GM19397 (cell line): ENCODE data around the gene CDCP1.
"Not testable (repeated sequence)": the region's sequence is repeated elsewhere in the genome, so short reads cannot be mapped to it uniquely, and the experiment has no call there.

Experiments
- ATAC-seq: cut with Tn5 transposase; IDR thresholded peaks from one replicate; pipeline ENCODE4 v1.9.1; 2021; ENCODE audit warnings: mild to moderate bottlenecking, moderate library complexity; ENCODE audit not compliant: unreplicated experiment

The CDCP1 gene

DNA sequence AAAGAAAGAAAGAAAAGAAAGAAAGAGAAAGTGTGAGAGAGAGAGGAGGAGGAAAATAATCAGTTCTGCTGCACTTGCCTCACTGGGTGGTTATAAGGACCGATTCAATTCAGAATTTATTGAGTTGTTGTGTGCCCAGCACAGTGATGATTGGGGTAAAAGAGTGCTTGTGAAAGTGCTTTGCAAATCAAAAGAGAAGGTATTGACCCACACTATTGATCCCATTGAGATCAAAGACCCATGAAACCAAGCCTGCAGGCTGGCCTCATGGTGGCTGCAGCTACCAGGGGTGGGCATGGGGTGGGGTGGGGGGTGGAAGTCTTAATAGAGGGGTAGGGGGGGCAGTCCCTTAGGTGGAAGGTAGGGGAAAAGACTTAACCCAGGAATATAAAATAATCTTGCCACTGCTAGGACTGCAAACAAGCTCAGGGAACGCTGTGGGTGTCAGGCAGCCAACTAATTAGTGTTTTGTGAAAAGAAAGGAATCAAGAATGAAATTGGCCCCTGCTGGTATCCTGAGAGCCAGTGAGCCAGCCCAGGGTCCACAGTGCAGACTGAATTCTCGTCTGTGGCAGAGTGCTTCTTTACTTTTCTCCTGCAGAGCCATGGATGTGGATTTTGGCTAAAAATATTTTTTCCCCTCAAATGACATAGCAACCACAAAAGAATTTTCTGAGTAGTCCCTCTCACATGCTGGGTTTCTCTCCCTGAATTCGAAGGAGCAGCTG is 85.8 kb downstream of the CDCP1 start:
- ATAC-seq = no peak

DNA sequence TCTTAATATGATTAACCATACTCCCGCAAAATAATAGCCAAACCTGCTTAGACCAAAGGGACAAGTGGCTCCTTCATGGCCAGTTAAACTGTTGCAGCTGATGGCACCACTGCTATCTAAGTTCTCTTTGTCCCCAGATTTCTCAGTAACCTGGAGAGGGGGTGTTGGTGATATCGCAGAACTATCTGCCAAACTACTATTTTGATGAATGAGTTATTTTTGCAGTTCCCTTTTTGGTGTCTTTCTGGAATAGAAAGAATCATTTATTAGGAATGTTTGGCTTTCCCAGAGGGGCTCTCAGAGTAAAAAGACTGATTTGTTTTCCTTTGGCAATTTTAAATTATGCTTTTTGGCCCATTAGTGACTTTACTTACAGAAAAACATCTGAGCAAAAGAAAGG is 87.0 kb downstream of the CDCP1 start:
- no peak for ATAC-seq

DNA sequence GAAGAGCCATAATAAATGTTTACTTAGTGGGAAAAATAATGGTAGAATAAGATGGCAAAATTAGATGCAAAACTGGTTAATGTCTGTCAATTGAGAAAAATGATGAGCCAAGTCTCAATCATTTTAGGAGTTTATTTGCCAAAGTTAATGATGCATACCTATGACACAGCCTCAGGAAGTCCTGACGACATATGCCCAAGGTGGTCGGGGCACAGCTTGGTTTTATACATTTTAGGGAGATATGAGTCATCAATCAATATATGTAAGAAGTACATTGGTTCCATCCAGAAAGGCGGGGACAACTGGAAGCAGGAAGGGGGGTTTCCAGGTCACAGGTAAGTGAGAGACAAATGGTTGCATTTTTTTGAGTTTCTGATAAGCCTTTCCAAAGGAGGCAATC is 88.6 kb downstream of the CDCP1 start:
- ATAC-seq = no peak

DNA sequence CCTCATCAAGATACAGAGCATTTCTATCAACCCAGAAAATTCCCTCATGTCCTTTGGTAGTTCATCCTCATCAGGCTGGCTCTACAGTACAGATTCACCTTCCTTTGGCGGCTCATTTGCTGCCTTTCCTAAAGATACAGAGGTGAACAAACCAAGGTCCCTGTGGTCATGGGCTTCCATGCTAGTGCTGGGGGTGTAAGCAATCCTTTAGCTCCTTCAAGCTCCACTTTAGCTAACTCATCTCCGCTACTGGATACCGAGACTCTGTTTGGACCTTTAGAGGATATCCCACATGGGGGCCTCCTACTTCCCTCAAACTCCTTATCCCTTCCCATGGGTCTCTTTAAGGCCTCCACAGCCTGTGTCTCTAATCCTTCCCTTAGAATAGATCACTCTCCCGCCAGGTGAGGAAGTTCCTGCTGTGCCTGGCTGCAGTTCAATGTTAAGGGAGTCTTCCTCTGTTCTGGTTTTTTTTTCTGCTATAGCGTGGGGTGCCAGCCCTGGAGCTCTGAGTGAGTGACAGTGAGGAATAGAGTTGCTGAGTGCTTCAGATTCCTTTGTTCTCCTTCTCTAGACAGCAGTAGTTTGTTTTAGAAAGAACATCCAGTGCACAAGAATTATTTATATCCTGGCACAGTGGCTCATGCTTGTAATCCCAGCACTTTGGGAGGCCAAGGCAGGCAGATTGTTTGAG is 89.4 kb downstream of the CDCP1 start:
- no peak for ATAC-seq

DNA sequence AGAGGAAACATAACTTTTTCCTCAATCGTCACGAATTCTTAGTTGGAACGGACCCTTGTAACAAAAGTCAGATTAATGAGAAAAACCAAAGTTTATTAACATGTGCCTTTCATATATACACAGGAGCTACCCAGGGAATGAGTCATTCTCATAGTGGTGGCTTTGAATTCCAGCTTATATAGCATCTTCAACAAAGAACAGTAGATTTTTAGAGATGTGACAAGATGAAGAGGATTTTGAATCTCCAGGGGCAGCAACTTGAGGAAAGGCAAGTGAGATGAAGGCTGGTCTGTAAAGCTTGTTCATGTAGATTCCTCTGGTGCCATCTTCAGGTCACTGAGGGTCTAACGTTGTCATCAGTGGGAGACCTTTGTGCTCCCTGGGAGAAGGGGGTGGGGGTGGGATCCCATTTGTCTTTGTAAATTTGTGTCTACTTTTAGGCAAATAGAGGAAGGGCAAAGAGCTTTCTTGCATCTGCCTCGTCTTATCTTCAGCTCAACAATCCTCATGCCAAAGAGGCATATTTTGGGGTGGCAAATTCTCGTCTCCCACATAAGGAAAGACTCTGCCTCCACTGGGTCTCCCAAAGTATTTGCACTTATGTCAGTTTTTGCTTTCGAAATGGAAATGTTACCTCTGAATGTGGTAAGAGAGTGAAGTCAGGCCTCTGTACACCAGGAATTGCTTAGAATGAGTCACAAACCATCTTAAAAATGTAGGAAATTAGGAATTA is 90.6 kb downstream of the CDCP1 start:
- ATAC-seq = no peak

DNA sequence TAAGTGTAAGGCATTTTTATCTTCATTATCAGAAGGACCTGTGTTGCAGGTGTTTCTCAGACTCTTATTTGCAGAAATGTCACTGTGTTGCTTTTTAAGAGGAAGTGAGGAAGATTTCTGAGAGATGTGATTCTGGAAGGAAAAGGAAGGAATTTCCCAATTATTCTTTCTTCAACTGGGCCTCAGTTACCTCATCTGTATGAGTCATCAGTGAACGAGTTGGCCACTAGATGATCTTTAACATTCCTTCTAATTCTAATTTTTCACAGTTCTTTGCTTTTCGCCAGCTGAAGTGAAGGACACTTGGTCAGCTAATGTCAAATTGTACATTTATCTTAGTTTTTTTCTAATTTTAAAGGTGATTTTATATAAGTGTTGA is 91.2 kb downstream of the CDCP1 start:
- no peak for ATAC-seq

DNA sequence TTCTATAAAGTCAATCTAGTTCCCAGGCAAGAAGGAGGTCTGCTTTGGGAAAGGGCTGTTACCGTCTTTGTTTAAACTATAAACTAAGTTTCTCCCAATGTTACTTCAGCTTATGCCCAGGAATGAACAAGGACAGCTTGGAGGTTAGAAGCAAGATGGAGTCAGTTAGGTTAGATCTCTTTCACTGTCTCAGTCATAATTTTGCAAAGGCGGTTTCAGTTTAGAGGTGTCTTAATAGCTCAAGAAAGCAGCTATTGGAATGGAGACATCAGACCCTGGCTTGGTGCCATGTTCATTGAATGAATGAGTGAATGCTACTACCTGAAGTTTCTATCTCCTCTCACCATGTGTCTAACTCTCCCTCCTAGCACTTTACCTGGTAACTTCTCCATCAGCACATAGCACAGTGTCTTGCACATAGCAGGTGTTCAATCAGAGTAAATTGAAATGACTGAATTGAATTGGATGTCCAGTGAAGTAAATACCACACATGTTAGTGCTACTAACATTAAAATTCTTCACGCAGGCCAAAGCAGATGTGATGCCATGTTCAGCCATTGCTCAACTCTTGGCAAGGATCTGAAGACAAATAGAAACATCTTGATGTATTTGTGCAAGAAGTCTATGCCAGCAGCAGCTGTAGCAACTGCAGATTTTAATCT is 91.9 kb downstream of the CDCP1 start:
- no peak for ATAC-seq

DNA sequence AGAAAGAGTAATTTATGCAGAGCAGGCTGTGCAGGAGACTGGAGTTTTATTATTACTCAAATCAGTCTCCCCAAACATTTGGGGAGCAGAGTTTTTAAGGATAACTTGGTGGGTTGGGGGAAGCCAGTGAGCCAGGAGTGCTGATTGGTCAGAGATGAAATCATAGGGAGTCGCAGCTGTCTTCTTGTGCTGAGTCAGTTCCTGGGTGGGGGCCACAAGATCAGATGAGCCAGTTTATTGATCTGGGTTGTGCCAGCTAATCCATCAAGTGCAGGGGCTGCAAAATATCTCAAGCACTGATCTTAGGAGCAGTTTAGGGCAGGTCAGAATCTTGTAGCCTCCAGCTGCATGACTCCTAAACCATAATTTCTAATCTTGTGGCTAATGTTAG is 92.4 kb downstream of the CDCP1 start:
- ATAC-seq = not testable (repeated sequence)

DNA sequence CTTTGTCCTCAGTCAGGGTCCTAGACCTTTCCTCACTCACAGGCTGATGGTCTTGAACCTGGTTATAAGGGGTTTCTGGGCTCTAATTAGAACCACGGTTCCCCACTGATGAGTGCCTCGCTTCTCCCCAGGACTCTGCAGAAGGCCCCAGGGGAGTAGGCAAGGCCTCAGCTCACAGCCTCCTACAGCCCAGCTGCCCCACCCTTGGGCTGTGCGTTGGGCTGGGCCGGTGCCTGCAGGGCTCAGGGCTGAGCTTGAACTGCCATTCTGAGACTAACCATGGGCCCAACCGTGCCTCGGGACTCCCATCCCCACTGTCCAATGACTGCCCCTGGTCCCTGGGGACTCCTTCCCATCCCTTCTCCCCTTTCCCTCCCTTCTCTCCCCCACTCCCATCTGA is 94.5 kb downstream of the CDCP1 start:
- ATAC-seq = no peak

DNA sequence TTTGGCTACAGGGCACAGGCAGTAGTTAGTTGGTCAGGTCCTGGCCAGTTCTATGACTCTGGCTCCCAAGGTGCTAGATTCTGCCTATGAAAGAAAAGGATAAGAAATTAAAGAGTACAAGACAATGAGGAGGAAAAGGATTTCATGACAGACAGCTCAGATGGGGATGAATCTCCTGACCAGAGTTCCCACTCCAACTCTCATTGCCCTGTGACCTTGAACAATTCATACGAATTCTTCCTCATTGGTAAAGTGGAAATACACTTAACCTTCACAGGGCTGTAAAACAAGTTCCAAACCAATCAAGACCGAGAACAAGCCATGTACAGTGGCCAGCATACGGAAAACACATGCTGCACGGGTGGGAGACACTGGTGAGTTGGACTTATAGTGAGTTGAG is 96.4 kb downstream of the CDCP1 start:
- no peak for ATAC-seq

DNA sequence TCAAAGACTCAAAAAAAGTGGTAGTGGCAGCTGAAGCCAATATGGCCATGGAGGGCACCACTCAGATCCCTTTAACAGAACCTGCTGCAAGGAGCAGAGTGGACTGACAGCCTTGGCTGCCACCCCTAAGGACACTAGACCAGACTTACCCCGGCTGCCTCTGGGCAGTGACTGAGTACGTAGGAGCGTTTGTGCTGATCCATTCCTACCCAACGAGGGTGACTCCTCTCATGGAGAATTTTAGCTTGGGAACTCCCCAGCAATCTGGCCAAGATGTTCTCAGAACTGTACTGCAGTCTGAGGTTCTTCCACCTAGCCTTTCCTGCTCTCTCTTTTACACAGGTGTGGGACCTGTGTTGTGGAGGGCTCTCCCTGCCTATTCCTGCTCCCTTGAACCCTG is 97.9 kb downstream of the CDCP1 start:
- ATAC-seq = no peak

DNA sequence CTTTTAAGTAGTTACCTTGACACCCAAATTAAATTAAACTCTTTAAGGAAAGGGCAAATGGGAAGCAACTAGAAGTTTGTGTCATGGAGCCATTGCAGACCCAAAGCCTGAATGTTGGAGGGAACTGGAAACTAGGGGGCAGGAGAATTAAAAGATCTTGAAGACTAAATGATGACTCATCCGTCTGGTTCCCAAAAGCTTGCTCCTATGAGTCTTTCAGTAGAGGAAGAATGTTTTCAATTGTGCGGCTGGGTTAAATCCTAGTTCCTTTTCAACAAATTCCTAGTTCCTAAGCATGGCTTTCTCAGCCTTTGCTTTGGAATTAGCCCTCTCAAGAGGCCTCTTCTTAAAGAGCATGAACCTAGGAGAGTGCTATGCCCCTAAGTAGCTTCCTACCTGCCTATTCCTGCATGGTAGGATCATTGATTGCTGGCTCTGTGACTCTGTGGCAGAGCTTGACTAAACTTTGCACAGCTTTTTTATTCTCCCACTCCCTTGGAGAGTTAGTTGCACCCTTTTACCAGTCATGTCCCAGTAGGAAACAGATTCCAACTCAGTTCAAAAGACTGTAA is 102.4 kb downstream of the CDCP1 start:
- no peak for ATAC-seq

DNA sequence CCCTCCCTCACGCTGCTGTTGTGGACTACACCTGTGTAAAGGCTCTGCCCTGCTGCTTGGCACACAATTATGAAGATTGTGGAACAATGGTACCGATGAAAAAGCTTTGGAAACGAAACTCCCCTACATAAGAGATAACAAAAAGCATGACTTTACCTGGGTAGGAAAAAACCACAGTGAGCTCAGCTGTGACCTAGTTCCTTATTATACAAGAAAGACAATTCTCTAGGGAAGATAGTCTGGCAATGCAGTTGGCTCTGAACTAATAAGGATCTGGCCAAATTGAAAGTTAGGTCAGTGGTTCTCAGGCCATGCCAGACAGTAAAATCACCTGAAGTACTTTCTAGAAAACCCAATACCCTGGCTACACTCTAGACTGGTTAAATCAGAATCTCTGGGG is 104.0 kb downstream of the CDCP1 start:
- no peak for ATAC-seq

DNA sequence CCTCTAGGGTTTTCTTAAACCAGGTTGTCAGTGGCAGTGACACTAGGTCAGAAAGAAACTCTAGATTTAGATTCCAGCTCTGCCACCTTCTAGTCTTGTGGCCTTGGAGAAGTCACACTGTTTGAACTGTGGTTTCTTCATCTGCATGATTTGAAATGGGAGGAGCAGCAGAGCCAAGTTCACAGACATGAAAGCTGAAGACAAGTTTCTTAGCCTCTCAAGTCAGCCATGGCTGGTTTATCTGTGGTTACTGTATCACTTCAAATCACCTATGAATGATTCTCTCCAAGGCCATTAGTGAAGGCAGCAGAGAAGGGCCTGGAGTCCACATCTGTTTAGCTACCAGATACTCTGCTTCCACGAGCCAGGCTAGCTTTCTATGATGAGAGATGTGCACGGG is 104.5 kb downstream of the CDCP1 start:
- no peak for ATAC-seq

DNA sequence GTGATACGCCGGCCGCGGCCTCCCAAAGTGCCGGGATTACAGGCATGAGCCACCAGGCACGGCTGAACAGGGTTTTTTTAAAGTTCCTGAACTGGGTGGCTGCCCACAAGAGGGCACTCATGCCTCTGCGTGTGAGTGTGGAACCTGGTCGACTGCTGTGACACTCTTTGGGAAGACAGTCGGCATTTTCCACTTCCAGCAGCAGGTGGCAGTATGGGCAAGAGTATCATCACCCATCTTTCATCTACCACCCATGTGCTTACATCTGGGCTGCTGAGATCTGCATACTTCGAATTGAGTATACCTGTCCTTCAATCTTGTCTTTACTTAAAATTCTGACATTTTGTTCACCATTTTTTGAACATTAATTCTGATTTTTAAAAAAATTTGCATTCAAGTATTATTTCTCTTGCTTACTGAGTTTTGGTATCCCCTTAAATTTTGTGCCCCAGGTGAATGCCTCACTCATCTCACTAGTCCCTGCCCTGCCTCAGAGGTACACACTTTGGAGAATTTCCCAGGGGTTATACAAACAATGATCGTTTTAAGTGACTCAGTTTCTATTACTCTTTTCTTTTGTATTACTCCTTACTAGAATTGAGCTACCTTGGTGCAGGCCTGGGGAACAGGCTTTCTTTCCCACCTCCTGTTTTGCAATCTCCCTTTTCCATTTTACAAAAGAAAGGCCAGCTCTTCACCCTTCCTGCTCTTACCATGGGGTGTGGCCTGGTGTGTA is 108.3 kb downstream of the CDCP1 start:
- peak; percentile 62 for ATAC-seq

DNA sequence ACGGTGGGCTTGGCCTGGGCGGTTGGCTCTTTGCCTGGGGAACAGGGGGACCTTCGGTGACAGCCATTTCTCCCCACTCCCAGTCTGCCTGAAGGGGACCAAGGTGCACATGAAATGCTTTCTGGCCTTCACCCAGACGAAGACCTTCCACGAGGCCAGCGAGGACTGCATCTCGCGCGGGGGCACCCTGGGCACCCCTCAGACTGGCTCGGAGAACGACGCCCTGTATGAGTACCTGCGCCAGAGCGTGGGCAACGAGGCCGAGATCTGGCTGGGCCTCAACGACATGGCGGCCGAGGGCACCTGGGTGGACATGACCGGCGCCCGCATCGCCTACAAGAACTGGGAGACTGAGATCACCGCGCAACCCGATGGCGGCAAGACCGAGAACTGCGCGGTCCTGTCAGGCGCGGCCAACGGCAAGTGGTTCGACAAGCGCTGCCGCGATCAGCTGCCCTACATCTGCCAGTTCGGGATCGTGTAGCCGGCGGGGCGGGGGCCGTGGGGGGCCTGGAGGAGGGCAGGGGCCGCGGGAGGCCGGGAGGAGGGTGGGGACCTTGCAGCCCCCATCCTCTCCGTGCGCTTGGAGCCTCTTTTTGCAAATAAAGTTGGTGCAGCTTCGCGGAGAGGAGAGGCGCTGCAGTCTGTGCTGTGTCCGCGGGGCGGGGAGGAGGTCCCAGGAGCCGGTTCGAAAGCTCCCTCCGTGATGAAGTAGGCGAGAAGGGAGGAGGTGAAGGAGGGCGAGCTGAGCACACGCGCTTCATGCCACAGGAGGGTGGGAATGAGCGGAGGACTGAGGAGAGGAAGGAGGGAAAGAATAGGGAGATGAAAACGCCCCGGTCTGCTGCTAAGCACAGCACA is 110.5 kb downstream of the CDCP1 start:
- no peak for ATAC-seq

DNA sequence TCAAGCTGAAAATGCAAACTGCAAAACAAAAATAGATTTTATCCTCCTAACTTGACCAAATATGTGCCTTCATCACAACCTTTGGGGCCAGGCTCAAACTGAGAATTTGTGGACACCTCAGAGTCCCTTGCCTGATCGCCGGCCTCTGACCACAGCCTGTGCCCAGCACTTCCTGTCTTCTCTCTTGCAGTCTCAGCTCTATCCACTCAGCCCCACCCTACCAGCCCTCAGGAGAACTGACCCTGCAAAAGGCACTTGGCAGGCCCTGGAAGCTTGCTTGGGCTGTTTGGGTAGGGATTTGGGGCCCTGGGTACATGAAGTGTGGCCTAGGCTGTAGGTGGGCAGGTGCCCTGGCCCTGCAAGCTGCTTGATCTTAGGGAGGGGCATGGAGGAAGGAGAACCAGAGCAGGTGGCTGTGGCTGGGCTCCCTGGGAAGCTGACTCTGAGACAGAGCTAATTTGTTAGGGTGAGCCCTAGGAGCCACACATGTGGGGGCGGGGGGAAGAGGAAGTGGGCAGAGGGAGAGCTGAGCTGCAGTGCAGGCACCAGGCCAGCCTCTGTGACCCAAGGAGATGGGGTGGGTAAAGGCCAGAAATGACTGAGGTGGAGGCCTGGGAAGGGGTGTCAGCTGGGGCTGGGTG is 111.4 kb downstream of the CDCP1 start:
- ATAC-seq = no peak

DNA sequence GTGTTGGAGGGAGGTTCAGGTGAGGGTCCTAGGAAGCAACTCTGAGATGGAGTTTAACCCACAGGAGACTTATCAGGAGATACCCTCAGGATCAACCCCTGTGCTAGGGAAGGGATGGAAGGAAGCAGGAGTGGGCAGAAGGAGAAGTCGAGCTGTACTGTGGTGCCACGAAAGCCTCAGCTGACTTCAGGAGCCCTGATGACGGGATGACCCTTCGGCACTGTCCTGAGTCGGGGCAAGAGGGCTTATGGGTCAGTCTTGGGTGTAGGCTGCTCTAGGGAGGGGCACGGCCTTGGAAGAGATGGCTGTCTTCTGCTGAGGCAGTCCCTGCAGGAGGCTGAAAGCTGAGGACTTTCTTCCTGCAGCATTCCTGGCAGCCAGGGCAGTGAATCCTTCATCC is 112.4 kb downstream of the CDCP1 start:
- no peak for ATAC-seq
